GM23338 (cell line): ENCODE data around the gene LHFPL4. TPM values are rescaled to one million over a fixed set of nuclear protein-coding genes. Genes with fewer than 3 reads are reported as not detected.

ENCODE experiments used
- ATAC-seq: fragments of 200-7000 bp; cut with Tn5 transposase; 3 replicates; pipeline ENCODE4 v1.9.1; 2020
- DNase-seq: peaks from one replicate; pipeline ENCODE4 v3.0.0-alpha.2; 2015; ENCODE audit warnings: low spot score
- H2AFZ ChIP-seq: fragments of 200-600 bp; sonication (generic); 2 replicates; pipeline ENCODE4 v1.8.0; 2016; ENCODE audit warnings: antibody characterized with exemption, mild to moderate bottlenecking, moderate library complexity
- H3F3A ChIP-seq: fragments of 200-600 bp; sonication (generic); replicated peaks from 2 replicates; pipeline ENCODE4 v1.8.0; 2017; ENCODE audit warnings: antibody characterized with exemption, mixed run types, low read depth
- H3K27ac ChIP-seq: fragments of 200-600 bp; sonication (generic); 2 replicates; pipeline ENCODE4 v1.6.1; 2016; ENCODE audit warnings: low read depth
- H3K27me3 ChIP-seq: fragments of 200-600 bp; sonication (generic); 2 replicates; pipeline ENCODE4 v1.8.0; 2016; ENCODE audit warnings: mild to moderate bottlenecking, mixed run types, moderate library complexity; ENCODE audit not compliant: insufficient read depth
- H3K36me3 ChIP-seq: fragments of 200-600 bp; sonication (generic); 2 replicates; pipeline ENCODE4 v1.8.0; 2016; ENCODE audit warnings: mild to moderate bottlenecking; ENCODE audit not compliant: insufficient read depth
- H3K4me1 ChIP-seq: fragments of 200-600 bp; sonication (generic); 2 replicates; pipeline ENCODE4 v1.8.0; 2016; ENCODE audit warnings: mild to moderate bottlenecking, moderate library complexity; ENCODE audit not compliant: insufficient read depth
- H3K4me2 ChIP-seq: fragments of 200-600 bp; sonication (generic); 2 replicates; pipeline ENCODE4 v1.7.1; 2017; ENCODE audit warnings: mixed run types
- H3K4me3 ChIP-seq: fragments of 200-600 bp; sonication (generic); 2 replicates; pipeline ENCODE4 v1.6.1; 2016; ENCODE audit warnings: mixed run types
- H3K79me2 ChIP-seq: fragments of 200-600 bp; sonication (generic); replicated peaks from 2 replicates; pipeline ENCODE4 v1.8.0; 2017; ENCODE audit warnings: mild to moderate bottlenecking; ENCODE audit not compliant: insufficient read depth
- H3K9me2 ChIP-seq: fragments of 200-600 bp; sonication (generic); 2 replicates; pipeline ENCODE4 v1.8.0; 2017; ENCODE audit not compliant: insufficient read depth
- H4K20me1 ChIP-seq: fragments of 200-600 bp; sonication (generic); replicated peaks from 2 replicates; pipeline ENCODE4 v1.8.0; 2017; ENCODE audit warnings: mild to moderate bottlenecking; ENCODE audit not compliant: insufficient read depth
- H3K27ac Mint-ChIP-seq: 2 replicates; pipeline ENCODE4 v1.8.0; 2020; ENCODE audit warnings: inconsistent platforms, mild to moderate bottlenecking, moderate library complexity, mixed read lengths
- H3K27me3 Mint-ChIP-seq: 3 replicates; pipeline ENCODE4 v1.8.0; 2022; ENCODE audit warnings: low read depth, mild to moderate bottlenecking, moderate library complexity, mixed read lengths, inconsistent platforms; ENCODE audit not compliant: insufficient read depth, poor library complexity
- H3K36me3 Mint-ChIP-seq: 3 replicates; pipeline ENCODE4 v1.8.0; 2021; ENCODE audit warnings: low read depth, mild to moderate bottlenecking, inconsistent platforms, moderate library complexity, mixed read lengths
- H3K4me1 Mint-ChIP-seq: 3 replicates; pipeline ENCODE4 v1.8.0; 2020; ENCODE audit warnings: mild to moderate bottlenecking, inconsistent platforms, mixed read lengths
- H3K4me3 Mint-ChIP-seq: 3 replicates; pipeline ENCODE4 v1.8.0; 2021; ENCODE audit warnings: moderate library complexity, mild to moderate bottlenecking, inconsistent platforms, mixed read lengths
- H3K9me3 Mint-ChIP-seq: 3 replicates; pipeline ENCODE4 v1.8.0; 2020; ENCODE audit warnings: moderate library complexity, mild to moderate bottlenecking, inconsistent platforms, mixed read lengths
- CREB1 ChIP-seq: fragments of 250-450 bp; sonication (Bioruptor Pico); IDR thresholded peaks from 2 replicates; pipeline ENCODE4 v1.5.0; 2020; ENCODE audit warnings: low read depth, mild to moderate bottlenecking, moderate library complexity
- EZH2phosphoT487 ChIP-seq: fragments of 200-600 bp; sonication (generic); IDR thresholded peaks from one replicate; pipeline ENCODE4 v1.8.1; 2018; ENCODE audit warnings: antibody characterized with exemption; ENCODE audit not compliant: unreplicated experiment
- JUNB ChIP-seq: IDR thresholded peaks from one replicate; pipeline ENCODE4 v1.6.1; 2016; ENCODE audit warnings: antibody characterized with exemption; ENCODE audit not compliant: unreplicated experiment
- ZNF114 ChIP-seq: fragments of 250-450 bp; sonication (Bioruptor Pico); IDR thresholded peaks from 2 replicates; pipeline ENCODE4 v1.5.0; 2020; ENCODE audit warnings: mild to moderate bottlenecking, moderate library complexity
- polyA plus RNA-seq: library from polyadenylated mRNA; unstranded; fragments of >200 nt; fragmentation: Nextera tagmentation; extraction: Ambion mirVana; gene quantifications from 2 replicates; pipeline ENCODE4 v1.2.1, GENCODE V29; 2016
- total RNA-seq: library from RNA; depleted of rRNA; stranded (reverse); fragments of >200 nt; shearing (Covaris generic); gene quantifications from 2 replicates; pipeline ENCODE4 v1.2.3, GENCODE V29; 2014
- TF ChIP-seq, protein P1 (sequence below): IDR thresholded peaks from 2 replicates; pipeline ENCODE4 v1.6.1; 2016; ENCODE audit warnings: antibody characterized with exemption
- TF ChIP-seq, protein P2 (sequence below): fragments of 250-450 bp; sonication (Bioruptor Pico); IDR thresholded peaks from 2 replicates; pipeline ENCODE4 v1.5.0; 2020; ENCODE audit warnings: mild to moderate bottlenecking, moderate library complexity
- TF ChIP-seq, protein P3 (sequence below): IDR thresholded peaks from one replicate; pipeline ENCODE4 v1.6.1; 2018; ENCODE audit warnings: antibody characterized with exemption; ENCODE audit not compliant: unreplicated experiment

Gene LHFPL4
- total and polyA plus RNA-seq, 2 experiments from 2014 or later = 2.3 to 11.5 TPM

DNA sequence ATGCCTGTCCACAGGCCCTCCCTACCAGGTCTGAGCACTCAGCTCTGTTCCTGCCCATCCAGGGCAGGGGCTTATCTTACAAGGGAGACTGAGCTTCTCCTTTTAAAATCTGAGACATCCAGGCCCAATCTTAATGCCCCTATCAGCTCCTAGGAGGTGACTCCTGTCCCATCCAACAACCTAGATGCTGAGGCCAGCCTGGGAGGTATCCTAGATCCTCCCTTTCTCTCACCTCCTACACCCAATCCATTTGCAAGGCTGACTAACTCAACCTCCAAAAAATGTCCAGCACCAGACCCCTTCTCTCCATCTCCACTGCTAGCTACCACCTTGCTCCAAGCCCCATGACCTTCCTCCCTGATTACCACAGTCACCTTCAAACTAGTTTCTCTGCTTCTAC, 17.4 kb downstream of the LHFPL4 start (continued):
- no peak for TF ChIP-seq CREB1 (CRISPR knock-in tag)
- TF ChIP-seq EZH2phosphoT487 = no peak

DNA sequence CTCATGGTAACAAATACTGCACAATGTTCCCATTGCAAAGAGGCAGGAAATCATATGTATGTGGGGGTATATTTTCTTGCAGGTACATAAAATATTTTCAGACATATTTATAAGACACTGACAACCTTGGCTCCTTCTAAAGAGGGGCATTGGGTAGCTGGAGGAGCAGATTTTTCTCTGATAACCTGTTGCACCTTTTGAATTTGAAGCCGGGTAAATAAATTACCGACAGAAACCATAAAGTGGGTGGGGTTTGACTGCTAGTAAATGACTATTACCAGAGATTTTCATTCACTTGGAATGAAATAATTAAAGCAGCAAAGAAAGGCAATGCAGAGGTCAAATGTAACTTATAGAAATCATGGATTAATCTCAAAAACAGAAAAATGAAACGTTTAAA, 19.2 kb downstream of the LHFPL4 start:
- Histone ChIP-seq H3K79me2 (no peaks in the 10 kb centered on the region), H3K9me2 (no peaks in the 10 kb centered on the region), H3F3A (no peaks in the 10 kb centered on the region), H3K4me2 (no peak overlapping the region), H4K20me1 (peaks cover 24% of the 10 kb centered on the region), H3K27ac (no peak overlapping the region), H3K36me3 (no peaks in the 10 kb centered on the region), H2AFZ (no peak overlapping the region), H3K4me3 (no peak overlapping the region), H3K27me3 (no peaks in the 10 kb centered on the region), H3K4me1 (no peaks in the 10 kb centered on the region)
- DNase-seq (no peak), ATAC-seq (no peak)
- H3K4me1 Mint-ChIP-seq = no peaks in the 10 kb centered on the region
- no peaks in the 10 kb centered on the region for H3K36me3 Mint-ChIP-seq
- H3K27me3 Mint-ChIP-seq = no peaks in the 10 kb centered on the region
- H3K27ac Mint-ChIP-seq = no peak overlapping the region
- H3K9me3 Mint-ChIP-seq = no peaks in the 10 kb centered on the region
- no peak overlapping the region for H3K4me3 Mint-ChIP-seq
- TF ChIP-seq ZNF114 (CRISPR knock-in tag) = no peak
- TF ChIP-seq, protein P1, sequence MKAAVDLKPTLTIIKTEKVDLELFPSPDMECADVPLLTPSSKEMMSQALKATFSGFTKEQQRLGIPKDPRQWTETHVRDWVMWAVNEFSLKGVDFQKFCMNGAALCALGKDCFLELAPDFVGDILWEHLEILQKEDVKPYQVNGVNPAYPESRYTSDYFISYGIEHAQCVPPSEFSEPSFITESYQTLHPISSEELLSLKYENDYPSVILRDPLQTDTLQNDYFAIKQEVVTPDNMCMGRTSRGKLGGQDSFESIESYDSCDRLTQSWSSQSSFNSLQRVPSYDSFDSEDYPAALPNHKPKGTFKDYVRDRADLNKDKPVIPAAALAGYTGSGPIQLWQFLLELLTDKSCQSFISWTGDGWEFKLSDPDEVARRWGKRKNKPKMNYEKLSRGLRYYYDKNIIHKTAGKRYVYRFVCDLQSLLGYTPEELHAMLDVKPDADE = no peak
- TF ChIP-seq, protein P2, sequence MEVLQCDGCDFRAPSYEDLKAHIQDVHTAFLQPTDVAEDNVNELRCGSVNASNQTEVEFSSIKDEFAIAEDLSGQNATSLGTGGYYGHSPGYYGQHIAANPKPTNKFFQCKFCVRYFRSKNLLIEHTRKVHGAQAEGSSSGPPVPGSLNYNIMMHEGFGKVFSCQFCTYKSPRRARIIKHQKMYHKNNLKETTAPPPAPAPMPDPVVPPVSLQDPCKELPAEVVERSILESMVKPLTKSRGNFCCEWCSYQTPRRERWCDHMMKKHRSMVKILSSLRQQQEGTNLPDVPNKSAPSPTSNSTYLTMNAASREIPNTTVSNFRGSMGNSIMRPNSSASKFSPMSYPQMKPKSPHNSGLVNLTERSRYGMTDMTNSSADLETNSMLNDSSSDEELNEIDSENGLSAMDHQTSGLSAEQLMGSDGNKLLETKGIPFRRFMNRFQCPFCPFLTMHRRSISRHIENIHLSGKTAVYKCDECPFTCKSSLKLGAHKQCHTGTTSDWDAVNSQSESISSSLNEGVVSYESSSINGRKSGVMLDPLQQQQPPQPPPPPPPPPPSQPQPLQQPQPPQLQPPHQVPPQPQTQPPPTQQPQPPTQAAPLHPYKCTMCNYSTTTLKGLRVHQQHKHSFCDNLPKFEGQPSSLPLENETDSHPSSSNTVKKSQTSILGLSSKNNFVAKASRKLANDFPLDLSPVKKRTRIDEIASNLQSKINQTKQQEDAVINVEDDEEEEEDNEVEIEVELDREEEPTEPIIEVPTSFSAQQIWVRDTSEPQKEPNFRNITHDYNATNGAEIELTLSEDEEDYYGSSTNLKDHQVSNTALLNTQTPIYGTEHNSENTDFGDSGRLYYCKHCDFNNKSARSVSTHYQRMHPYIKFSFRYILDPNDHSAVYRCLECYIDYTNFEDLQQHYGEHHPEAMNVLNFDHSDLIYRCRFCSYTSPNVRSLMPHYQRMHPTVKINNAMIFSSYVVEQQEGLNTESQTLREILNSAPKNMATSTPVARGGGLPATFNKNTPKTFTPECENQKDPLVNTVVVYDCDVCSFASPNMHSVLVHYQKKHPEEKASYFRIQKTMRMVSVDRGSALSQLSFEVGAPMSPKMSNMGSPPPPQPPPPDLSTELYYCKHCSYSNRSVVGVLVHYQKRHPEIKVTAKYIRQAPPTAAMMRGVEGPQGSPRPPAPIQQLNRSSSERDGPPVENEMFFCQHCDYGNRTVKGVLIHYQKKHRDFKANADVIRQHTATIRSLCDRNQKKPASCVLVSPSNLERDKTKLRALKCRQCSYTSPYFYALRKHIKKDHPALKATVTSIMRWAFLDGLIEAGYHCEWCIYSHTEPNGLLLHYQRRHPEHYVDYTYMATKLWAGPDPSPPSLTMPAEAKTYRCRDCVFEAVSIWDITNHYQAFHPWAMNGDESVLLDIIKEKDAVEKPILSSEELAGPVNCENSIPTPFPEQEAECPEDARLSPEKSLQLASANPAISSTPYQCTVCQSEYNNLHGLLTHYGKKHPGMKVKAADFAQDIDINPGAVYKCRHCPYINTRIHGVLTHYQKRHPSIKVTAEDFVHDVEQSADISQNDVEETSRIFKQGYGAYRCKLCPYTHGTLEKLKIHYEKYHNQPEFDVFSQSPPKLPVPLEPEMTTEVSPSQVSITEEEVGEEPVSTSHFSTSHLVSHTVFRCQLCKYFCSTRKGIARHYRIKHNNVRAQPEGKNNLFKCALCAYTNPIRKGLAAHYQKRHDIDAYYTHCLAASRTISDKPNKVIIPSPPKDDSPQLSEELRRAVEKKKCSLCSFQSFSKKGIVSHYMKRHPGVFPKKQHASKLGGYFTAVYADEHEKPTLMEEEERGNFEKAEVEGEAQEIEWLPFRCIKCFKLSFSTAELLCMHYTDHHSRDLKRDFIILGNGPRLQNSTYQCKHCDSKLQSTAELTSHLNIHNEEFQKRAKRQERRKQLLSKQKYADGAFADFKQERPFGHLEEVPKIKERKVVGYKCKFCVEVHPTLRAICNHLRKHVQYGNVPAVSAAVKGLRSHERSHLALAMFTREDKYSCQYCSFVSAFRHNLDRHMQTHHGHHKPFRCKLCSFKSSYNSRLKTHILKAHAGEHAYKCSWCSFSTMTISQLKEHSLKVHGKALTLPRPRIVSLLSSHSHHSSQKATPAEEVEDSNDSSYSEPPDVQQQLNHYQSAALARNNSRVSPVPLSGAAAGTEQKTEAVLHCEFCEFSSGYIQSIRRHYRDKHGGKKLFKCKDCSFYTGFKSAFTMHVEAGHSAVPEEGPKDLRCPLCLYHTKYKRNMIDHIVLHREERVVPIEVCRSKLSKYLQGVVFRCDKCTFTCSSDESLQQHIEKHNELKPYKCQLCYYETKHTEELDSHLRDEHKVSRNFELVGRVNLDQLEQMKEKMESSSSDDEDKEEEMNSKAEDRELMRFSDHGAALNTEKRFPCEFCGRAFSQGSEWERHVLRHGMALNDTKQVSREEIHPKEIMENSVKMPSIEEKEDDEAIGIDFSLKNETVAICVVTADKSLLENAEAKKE (CRISPR knock-in tag) = no peak
- TF ChIP-seq JUNB = no peak
- TF ChIP-seq, protein P3, sequence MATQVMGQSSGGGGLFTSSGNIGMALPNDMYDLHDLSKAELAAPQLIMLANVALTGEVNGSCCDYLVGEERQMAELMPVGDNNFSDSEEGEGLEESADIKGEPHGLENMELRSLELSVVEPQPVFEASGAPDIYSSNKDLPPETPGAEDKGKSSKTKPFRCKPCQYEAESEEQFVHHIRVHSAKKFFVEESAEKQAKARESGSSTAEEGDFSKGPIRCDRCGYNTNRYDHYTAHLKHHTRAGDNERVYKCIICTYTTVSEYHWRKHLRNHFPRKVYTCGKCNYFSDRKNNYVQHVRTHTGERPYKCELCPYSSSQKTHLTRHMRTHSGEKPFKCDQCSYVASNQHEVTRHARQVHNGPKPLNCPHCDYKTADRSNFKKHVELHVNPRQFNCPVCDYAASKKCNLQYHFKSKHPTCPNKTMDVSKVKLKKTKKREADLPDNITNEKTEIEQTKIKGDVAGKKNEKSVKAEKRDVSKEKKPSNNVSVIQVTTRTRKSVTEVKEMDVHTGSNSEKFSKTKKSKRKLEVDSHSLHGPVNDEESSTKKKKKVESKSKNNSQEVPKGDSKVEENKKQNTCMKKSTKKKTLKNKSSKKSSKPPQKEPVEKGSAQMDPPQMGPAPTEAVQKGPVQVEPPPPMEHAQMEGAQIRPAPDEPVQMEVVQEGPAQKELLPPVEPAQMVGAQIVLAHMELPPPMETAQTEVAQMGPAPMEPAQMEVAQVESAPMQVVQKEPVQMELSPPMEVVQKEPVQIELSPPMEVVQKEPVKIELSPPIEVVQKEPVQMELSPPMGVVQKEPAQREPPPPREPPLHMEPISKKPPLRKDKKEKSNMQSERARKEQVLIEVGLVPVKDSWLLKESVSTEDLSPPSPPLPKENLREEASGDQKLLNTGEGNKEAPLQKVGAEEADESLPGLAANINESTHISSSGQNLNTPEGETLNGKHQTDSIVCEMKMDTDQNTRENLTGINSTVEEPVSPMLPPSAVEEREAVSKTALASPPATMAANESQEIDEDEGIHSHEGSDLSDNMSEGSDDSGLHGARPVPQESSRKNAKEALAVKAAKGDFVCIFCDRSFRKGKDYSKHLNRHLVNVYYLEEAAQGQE = no peak
